Stimulated activated CD4-positive, alpha-beta T cell treated with anti-CD3 and anti-CD28 coated beads, Interleukin-1b, Interleukin-23, amount 100 ng/mL, for 1 hour (primary cell): ENCODE measurements around the gene EBF4.
"Not testable (repeated sequence)": the region's sequence is repeated elsewhere in the genome, so short reads cannot be mapped to it uniquely, and the experiment has no call there.

Source experiments
- DNase-seq, 2 donors: peaks; one replicate each; pipeline ENCODE4 v3.0.0-alpha.2; 2020; ENCODE audit warnings: low read depth in 2 of 2

The EBF4 gene

DNA sequence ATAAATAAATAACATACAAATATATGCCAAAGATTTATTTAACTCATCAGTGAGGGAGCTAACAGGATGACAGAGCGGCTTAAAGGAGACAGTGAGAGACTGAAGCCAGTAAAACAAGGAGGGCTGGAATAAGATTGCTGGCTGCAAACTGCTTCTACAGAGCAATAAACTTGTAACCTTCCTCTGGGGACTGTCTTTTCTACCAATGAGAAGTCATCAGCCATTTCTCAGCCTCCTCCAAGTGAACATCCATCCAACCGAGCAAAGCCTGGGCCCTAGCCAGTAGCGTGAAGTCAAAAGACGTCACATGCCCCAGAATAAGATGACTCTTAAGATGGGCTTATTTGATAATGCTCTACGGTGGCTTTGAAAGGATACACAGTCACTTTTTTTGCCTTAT is 65.4 kb downstream of the EBF4 start:
- DNase-seq = no peak

DNA sequence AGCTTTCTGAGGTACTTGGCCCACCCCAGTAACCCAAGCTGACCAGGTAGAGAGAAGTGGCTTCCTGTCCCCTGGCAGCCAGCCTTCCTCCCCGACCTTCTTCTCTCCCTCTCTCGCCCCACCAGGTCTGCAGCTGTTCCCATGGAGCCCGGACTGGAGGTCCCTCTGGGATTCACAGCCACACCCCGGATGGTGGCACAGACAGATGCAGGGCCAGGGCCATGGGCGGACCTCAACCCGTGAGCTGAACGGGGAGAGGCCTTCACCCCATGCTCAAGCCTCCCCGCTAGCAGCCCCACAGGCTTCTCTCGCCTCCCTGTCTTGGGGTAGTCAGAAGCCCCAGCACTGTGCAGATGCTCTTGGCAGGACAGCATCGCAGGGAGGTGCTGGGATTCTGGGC is 66.6 kb downstream of the EBF4 start:
- DNase-seq = no peak

DNA sequence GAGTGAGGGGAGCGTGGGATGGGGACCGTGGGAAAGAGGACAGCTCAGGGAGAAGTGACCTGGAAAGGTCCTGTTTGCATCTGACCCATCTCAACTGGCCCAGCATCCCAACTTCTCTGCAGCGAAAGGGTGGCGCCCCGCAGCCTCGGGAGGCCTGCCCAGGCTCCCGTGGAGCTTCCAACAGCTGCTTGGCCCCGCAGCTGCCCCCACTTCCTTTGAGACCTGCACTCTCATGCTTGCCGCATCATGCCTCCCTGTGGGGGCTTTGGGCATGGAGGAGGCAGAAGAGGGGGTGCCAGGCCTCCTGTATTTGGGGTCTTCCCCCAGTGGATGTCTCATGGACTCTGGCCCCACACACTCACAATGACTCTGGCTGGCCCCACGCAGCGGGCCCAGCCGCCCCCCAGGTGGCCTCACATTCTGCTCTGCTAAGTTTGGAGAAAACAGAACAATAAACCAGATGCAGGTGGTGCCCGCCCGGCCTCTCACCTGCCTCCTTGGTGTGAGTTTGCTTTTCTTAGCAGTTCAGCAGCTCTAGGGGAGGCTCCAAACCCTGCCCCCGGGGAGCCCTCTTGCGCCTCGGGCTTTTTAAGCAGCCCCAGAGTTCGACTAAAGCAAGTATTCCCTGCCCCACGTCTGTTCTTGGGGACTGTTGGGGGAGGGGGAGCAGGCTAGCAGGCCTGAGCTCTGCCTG is 67.2 kb downstream of the EBF4 start:
- no peak for DNase-seq

DNA sequence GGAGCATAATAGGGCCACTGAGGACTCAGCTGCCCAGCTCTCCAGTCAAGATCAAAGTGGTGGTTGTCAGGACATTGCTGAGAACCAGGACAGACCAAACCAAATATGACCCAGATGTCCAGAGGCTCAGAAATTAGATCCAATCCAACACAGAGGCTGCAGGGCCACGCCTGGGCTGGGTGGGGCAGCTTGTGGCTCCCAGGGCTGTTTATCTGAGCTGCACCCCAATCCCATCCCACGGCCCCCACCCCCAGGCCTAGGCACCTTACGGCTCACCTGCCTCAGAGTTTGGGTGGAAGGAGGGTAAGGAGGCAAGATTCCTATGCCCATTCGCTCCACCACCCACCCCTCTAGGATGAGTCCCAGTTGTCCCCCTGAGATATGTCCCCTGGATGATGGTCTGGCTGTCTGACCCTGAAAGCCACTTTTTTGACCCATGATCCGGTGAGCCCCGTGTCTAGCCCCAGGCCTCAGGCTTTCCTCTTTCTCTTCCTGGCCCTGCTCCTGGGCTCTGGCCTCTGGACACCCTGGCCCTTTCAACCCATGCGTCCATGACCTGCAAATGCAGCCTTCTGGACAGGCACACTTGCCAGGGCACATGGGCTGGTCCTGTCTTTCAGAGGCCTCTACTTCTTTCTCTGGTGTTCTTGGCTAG is 67.8 kb downstream of the EBF4 start:
- no peak for DNase-seq

DNA sequence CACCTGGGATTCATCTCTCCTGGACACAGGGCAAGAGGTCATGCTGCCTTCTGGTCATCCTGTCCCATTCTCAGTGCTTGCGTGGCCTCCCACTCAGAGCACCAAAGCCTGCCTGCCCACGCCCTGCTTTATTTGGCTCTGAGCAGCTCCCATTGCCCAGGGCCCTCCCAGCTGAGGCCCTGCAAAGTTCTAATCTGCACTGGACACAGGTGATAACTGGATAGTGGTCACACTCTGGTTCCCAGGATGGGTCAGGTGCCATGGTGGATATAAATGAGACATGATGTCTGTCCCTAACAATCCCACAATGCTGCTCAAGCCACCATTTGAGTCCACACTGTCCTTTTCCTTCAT is 68.3 kb downstream of the EBF4 start:
- DNase-seq = no peak

- no peak for DNase-seq
Observed at GRCh38 chr20:2761885-2762284, 69.3 kb downstream of the EBF4 start.

- DNase-seq = no peak
Observed at GRCh38 chr20:2762578-2763131, 70.1 kb downstream of the EBF4 start.

GRCh38 chr20:2763186-2763585 is 70.6 kb downstream of the EBF4 start:
- no peak for DNase-seq

GRCh38 chr20:2767768-2768631 is 75.4 kb downstream of the EBF4 start:
- DNase-seq = no peak

- DNase-seq = no peak
Observed at GRCh38 chr20:2768632-2769015, 76.0 kb downstream of the EBF4 start.

GRCh38 chr20:2770091-2770490 is 77.5 kb downstream of the EBF4 start:
- DNase-seq = not testable (repeated sequence)

DNA sequence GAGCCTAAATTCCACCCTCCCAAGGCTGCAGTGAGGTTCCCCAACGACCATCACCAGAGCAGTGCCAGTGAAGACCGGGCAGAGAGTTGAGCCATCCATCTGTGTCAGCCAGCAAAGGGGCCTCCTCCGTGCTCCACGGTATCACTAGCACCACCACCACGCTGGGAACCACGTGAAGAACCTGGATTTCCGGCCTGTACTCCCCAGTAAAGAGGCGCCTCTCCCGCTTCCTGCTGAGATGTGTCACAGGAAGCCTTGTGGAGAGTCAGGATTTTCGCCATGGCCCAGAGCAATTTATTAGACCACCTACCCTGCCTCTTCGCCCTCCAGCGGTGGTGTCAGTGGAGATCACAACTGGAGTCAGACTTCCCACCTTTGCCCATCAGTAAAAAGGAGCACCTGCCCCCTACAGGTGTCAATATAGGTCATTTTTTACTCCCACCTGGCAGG is 79.1 kb downstream of the EBF4 start:
- no peak for DNase-seq

DNA sequence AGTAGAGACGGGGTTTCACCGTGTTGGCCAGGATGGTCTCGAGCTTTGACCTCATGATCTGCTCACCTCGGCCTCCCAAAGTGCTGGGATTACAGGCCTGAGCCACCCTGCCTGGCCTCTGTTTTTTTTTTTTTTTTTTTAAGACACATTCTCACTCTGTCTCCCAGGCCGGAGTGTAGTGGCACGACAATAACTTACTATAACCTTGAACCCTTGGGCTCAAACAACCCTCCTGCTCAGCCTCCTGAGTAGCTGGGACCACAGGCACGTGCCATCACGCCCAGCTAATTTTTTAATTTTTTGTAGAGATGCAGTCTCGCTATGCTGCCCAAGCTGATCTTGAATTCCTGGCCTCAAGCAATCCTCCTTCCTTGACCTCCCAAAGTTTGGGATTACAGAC is 81.2 kb downstream of the EBF4 start:
- no peak for DNase-seq

DNA sequence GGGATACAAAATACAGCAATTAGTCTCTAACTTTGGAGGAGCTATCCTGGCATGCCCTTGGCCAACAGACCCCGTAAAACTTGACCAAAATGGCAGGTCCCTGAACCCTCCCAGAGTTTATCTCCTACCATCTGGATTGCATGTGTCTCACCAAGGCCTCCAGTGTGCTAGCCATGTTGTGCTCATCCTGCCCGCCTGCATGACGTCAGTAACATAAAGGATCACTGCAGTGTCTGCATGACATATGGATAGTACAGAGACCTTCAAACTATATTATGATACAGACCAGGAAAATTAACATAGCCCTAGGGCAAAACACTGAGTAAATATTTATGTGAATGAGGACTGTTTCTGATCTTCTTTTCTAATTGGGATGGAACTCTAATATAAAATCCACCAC is 82.6 kb downstream of the EBF4 start:
- no peak for DNase-seq

- no peak for DNase-seq
Observed at GRCh38 chr20:2778602-2779321, 86.2 kb downstream of the EBF4 start.

- DNase-seq = no peak
Observed at GRCh38 chr20:2780948-2781347, 88.4 kb downstream of the EBF4 start.

GRCh38 chr20:2783908-2784566 is 91.5 kb downstream of the EBF4 start:
- no peak for DNase-seq

DNA sequence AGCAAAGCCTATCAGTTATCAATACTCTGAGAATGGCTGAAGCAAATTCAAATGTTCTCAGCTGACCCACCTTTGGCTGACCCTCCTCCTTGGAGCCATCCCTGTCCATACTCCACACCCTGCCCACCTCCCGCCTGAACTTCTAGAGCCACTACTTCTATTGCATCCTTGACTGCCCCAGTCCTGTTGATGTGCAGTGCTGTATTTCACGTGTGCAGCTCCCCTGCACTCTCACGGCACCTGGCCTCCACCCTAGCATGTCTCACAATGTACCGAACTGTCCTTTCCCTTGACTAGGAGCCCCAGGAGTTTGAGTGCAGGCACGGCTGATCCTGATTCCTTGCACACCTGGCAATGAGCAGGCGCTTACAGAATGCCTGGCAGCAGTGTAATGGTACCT is 100.9 kb downstream of the EBF4 start:
- DNase-seq = no peak

GRCh38 chr20:2794202-2794748 is 101.7 kb downstream of the EBF4 start:
- no peak for DNase-seq

DNA sequence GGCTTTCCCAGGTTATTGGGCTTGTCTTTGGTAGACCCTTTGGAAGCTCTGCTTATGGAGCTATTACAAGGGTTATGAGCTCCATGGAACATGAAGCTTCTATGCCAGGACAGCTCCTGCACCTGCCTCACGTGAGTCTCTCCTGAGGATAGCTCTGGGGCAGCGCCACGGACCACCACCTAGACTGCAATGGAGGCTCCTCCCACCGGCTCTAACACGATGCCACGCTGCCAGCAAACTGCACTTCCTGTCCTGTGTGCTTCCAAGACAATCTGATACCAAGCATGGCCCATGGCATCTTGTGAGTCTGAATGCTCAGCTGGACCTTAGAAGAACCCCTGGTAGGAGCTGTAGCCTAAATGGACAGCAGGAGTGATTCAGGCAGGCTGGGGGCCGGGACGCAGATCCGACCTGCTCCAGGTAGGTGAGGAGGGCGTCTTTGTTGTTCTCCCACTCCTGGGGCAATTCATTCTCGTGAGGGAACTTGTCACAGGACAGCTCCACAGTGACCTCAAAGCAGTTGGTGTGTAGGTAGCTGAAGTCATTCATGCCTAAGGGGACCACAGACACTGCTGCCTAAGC is 102.4 kb downstream of the EBF4 start:
- DNase-seq = no peak

- DNase-seq = no peak
Observed at GRCh38 chr20:2795451-2795850, 102.9 kb downstream of the EBF4 start.
